ENCODE data around the gene AKAP8L. TPM values are rescaled to one million over a fixed set of nuclear protein-coding genes. Genes with fewer than 3 reads are reported as not detected.

The AKAP8L gene
- polyA plus RNA-seq, 1 experiment = 30.4 TPM

DNA sequence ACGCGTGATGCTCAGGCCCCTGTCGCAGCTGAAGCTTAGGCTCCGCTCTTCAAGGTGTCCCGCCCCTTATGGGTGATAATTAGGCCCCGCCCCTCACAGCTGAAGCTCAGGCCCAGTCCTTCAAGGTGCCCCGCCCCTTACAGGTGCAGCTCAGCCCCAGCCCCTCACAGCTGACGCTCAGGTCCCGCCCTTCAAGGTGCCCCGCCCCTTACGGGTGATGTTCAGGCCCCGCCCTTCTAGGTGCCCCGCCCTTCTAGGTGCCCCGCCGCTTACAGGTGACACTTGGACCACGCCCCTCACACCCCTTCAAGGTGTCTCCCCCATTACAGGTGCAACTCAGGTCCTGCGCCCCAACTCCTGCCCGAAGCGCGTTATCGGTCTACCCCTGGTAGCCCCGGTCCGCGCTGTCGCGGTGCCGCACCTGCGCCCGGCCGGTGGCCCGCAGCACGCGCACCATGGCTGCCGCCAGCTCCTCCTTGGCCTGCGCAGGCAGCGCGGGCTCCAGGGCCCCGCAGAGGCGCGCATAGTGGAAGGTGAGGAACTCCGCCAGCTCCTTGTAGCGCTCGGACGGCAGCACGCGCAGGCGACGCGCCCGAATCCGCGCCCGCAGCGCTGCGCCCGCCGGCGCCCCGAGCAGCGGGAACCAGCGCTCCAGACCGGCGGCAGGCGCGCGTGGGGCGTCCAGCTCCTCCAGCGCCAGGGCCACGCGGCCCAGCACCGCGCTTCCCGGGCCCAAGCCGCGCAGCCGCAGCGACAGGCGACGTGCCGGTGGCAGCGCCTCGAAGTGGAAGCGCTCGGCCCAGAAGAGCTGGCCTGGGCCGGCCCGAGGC is 38.3 kb upstream of the AKAP8L start:
- no peak for DNase-seq (ENCODE audit: low read depth, low spot score)
- Histone ChIP-seq H3K9me3 (ENCODE audit: control insufficient read depth, insufficient read depth, low read length) (peaks cover 5% of the 10 kb centered on the region; the same call in 1 of the 2 replicates), H3K27ac (ENCODE audit: low read depth, low read length) (no peak overlapping the region), H3K4me3 (ENCODE audit: low read depth, low read length) (no peak overlapping the region), H3K27me3 (ENCODE audit: control insufficient read depth, insufficient read depth, low read length) (peaks cover 42% of the 10 kb centered on the region)
- POLR2A ChIA-PET = no interaction called here
- CTCF ChIA-PET = no interaction called here
- TF ChIP-seq, protein P1, sequence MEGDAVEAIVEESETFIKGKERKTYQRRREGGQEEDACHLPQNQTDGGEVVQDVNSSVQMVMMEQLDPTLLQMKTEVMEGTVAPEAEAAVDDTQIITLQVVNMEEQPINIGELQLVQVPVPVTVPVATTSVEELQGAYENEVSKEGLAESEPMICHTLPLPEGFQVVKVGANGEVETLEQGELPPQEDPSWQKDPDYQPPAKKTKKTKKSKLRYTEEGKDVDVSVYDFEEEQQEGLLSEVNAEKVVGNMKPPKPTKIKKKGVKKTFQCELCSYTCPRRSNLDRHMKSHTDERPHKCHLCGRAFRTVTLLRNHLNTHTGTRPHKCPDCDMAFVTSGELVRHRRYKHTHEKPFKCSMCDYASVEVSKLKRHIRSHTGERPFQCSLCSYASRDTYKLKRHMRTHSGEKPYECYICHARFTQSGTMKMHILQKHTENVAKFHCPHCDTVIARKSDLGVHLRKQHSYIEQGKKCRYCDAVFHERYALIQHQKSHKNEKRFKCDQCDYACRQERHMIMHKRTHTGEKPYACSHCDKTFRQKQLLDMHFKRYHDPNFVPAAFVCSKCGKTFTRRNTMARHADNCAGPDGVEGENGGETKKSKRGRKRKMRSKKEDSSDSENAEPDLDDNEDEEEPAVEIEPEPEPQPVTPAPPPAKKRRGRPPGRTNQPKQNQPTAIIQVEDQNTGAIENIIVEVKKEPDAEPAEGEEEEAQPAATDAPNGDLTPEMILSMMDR (IDR thresholded peaks at IDR 0.05; ENCODE audit: low read depth, low read length) = no peak

DNA sequence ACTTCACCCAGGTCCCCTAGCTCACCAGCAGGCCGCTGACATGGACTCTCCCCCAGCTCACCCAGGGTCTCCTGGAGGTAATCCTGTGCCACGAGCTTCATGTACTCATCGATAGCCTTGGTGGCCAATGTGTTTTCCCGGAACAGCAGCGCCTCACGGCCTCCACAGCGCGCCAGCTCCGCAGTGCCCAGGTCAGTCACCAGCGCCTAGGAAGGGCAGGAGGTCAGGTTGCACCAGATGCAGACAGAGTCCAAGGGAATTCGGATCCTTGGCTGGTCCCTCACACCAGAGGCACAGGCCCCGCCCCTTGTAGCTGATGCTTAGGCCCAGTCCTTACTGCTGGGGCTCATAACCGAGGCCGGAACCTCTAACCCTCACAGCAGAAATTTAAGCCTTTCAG is 37.7 kb upstream of the AKAP8L start:
- POLR2A ChIA-PET = no interaction called here
- CTCF ChIA-PET = no interaction called here
- no peak for DNase-seq (ENCODE audit: low read depth, low spot score)
- TF ChIP-seq, protein P1 (IDR thresholded peaks at IDR 0.05; ENCODE audit: low read depth, low read length) = no peak
- Histone ChIP-seq H3K27ac (ENCODE audit: low read depth, low read length) (no peak overlapping the region), H3K4me3 (ENCODE audit: low read depth, low read length) (no peak overlapping the region), H3K27me3 (ENCODE audit: control insufficient read depth, insufficient read depth, low read length) (peaks cover 42% of the 10 kb centered on the region), H3K9me3 (ENCODE audit: control insufficient read depth, insufficient read depth, low read length) (peaks cover 7% of the 10 kb centered on the region; the same call in 1 of the 2 replicates)

DNA sequence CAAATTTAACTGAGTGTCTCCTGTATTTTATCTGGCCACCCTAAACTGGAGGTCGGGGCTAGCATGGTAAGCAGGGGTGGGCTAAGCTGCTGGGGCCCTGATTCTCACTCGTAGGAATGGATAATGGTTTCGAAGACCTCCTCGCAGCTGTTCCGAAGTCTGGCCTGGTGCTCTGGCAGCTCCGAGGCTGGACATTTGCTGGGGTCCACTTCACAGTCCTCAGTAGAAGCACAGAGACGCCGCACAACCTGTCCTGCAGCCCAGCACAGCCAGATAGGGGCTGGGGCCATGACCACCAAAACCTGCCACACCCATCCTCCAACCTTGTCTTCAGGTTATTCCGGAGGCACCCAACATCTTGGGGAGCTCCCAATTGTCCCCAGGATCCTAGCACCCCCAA is 37.2 kb upstream of the AKAP8L start:
- H3K27ac ChIP-seq (ENCODE audit: low read depth, low read length) = no peak overlapping the region
- H3K27me3 ChIP-seq (ENCODE audit: control insufficient read depth, insufficient read depth, low read length) = peaks cover 41% of the 10 kb centered on the region
- CTCF ChIA-PET = no interaction called here
- peaks cover 7% of the 10 kb centered on the region; the same call in 1 of the 2 replicates for H3K9me3 ChIP-seq (ENCODE audit: control insufficient read depth, insufficient read depth, low read length)
- DNase-seq (ENCODE audit: low read depth, low spot score) = no peak
- POLR2A ChIA-PET = no interaction called here
- no peak overlapping the region for H3K4me3 ChIP-seq (ENCODE audit: low read depth, low read length)
- TF ChIP-seq, protein P1 (IDR thresholded peaks at IDR 0.05; ENCODE audit: low read depth, low read length) = no peak

DNA sequence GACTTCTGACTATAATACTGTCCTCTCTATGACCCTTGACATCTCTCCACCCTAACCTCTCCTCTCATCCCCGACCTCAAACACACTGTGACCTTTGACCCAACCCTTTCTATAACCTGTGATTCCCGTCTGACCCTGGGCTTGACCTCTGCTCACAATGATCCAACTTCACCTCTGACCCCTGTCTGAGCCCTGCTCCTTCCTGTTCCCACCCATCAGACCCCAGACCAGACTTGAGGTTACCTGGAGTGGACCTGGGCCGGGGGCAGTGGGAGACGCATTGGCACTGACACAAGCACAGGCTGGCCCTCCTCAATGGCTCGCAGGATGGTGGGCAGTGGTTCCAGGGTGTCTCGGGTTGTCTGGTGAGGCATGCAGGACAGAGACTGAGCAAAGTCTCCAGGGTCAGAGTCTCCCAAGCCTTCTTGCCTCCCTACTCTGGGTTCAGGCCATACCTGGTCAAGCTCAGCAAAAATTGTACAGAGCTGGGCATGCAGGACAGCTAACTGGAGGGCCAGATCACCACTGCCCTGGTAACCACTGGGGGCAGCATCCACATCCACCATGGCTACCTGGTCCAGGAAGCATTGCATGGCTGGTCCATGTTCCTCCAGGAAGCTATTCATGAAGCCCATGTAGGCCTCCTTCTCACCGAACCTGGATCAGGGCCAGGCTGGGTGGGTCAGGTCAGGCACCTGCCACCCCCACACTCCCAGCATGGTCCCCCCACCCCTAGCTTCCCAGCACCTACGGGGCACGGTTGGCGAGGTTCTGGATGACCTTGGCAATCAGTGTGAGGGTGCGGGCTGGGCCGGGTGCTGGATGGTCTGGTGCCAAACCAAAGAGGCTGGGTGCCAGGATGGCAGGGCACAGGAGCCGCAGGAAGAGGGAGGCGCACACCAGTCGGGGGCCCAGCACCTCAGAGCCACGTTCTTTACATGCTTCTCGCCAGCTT is 35.4 kb upstream of the AKAP8L start:
- peaks cover 7% of the 10 kb centered on the region; the same call in 1 of the 2 replicates for H3K9me3 ChIP-seq (ENCODE audit: control insufficient read depth, insufficient read depth, low read length)
- ChIA-PET CTCF (interaction anchor here (0.6 kb wide), 2 partner anchors 12 to 318 kb away, joined by 3 read pairs; no protein-coding TSS in a partner anchor), POLR2A (no interaction called here)
- H3K27ac ChIP-seq (ENCODE audit: low read depth, low read length) = no peak overlapping the region
- no peak for DNase-seq (ENCODE audit: low read depth, low spot score)
- TF ChIP-seq, protein P1 (IDR thresholded peaks at IDR 0.05; ENCODE audit: low read depth, low read length) = peak; percentile 39
- peaks cover 30% of the 10 kb centered on the region for H3K27me3 ChIP-seq (ENCODE audit: control insufficient read depth, insufficient read depth, low read length)
- no peak overlapping the region for H3K4me3 ChIP-seq (ENCODE audit: low read depth, low read length)

Data from AG04450 (cell line).